ENCODE results near the gene ZBTB17. TPM values are rescaled to one million over a fixed set of nuclear protein-coding genes. Genes with fewer than 3 reads are reported as not detected.

Gene ZBTB17
- total RNA-seq, 1 donor from 2014 or later: 24.1 TPM

DNA sequence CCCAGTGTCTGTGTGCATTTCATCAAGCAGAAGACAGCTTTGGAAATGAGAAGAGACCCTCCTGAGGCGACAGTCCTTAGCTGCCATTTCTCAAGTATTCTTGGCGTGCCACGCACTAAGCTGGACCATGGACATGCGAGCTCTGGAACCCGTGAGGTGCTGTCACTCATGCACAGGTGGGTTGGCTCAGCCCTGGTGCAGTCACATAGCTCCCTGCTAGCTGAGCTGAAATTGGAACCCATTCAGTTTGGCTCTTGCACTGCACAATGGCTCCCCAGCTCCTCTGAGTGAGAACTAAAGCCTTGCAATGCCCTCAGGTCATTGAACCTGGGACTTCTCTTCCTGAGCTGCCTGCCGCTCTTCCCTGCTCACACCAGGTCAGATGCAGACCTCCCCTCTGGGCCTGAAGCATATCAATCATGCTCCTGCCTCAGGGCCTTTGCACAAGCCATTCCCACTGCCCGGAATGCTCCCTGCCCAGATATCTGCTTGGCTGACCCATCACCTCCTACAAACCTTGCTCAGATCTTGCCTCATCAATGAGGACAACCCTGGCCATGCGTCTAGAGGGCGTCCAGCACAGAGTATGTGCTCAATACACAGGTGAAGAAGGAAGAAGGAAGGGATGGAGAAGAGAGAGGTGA, 21.9 kb upstream of the ZBTB17 start:
- DNase-seq (ENCODE audit: low read depth): no peak
- H3K4me3 ChIP-seq (ENCODE audit: low read depth, low read length): no peak overlapping the region
- TF ChIP-seq, protein P1, sequence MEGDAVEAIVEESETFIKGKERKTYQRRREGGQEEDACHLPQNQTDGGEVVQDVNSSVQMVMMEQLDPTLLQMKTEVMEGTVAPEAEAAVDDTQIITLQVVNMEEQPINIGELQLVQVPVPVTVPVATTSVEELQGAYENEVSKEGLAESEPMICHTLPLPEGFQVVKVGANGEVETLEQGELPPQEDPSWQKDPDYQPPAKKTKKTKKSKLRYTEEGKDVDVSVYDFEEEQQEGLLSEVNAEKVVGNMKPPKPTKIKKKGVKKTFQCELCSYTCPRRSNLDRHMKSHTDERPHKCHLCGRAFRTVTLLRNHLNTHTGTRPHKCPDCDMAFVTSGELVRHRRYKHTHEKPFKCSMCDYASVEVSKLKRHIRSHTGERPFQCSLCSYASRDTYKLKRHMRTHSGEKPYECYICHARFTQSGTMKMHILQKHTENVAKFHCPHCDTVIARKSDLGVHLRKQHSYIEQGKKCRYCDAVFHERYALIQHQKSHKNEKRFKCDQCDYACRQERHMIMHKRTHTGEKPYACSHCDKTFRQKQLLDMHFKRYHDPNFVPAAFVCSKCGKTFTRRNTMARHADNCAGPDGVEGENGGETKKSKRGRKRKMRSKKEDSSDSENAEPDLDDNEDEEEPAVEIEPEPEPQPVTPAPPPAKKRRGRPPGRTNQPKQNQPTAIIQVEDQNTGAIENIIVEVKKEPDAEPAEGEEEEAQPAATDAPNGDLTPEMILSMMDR (IDR thresholded peaks at IDR 0.05; ENCODE audit: insufficient read depth, low read length, poor library complexity, severe bottlenecking): no peak

DNA sequence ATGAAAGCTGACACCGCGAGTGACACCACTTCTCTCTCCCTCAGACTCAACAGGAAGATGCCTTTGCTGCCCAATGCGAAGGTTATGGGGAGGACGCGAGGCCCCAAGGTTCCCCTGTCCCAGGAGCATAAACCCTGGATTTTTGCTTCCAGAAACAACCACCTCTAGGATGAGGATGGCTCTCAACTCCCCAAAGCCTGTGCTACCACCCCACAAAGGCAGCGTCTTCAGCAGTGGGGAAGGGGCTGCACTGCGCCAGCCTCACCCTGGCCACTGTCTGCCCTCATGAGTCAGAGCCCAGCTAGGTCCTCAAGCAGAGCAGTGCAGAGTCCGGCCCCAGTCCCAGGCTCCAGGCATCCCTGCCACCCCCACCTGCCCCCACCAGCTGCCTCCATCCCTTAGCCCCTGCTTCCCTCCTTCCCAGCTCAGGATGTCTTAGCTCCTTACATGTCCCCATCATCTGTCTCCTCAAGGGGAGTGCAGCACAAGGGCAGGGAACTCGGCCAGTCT, 21.2 kb upstream of the ZBTB17 start:
- TF ChIP-seq, protein P1 (IDR thresholded peaks at IDR 0.05; ENCODE audit: insufficient read depth, low read length, poor library complexity, severe bottlenecking): no peak
- no peak for DNase-seq (ENCODE audit: low read depth)
- peaks cover 6% of the 10 kb centered on the region for H3K27me3 ChIP-seq (ENCODE audit: control insufficient read depth, insufficient read depth, low read length)
- no peak overlapping the region for H3K4me3 ChIP-seq (ENCODE audit: low read depth, low read length)
- H3K36me3 ChIP-seq (ENCODE audit: control insufficient read depth, insufficient read depth, low read length): no peaks in the 10 kb centered on the region

More for the DNA sequence above, 21.9 kb upstream of the ZBTB17 start:
- H3K27me3 ChIP-seq (ENCODE audit: control insufficient read depth, insufficient read depth, low read length): peaks cover 6% of the 10 kb centered on the region
- no peaks in the 10 kb centered on the region for H3K36me3 ChIP-seq (ENCODE audit: control insufficient read depth, insufficient read depth, low read length)

DNA sequence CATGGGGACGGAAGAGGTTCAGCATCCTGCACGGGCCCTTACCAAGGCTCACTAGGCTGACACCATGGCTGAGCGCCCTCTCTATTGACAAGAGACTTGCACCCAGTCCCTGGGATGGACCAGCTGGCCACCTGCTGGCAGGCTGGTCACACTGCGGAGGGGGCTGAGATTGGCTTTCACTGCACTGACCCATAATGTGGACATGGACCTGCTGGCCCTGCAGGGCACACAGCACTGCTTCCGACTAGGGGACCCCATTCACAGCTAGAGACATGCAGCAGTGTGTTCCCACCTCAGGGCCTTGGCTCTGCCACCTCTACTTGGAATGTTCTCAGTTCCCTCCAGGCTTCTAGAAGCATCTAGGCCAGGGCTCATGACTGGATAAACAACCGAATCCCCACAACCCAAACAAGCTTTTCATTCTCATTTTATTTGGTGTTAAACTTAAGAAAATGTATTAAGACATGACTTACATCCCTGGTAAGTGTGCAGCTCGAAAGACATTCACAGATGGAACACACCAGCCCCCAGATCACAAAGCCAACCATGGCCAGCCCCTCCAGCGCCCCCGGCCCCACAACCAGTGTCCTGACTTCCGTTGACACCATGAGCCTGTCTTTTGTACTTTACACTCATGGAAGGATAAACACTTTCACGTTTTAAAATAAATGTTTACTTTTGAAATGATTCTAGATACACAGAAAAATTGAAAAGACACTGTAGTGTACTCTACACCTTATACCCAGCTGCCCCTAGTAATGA, 18.9 kb upstream of the ZBTB17 start:
- peaks cover 6% of the 10 kb centered on the region for H3K27me3 ChIP-seq (ENCODE audit: control insufficient read depth, insufficient read depth, low read length)
- no peak for DNase-seq (ENCODE audit: low read depth)
- no peak overlapping the region for H3K4me3 ChIP-seq (ENCODE audit: low read depth, low read length)
- H3K36me3 ChIP-seq (ENCODE audit: control insufficient read depth, insufficient read depth, low read length): no peaks in the 10 kb centered on the region
- TF ChIP-seq, protein P1 (IDR thresholded peaks at IDR 0.05; ENCODE audit: insufficient read depth, low read length, poor library complexity, severe bottlenecking): peak; percentile 94

DNA sequence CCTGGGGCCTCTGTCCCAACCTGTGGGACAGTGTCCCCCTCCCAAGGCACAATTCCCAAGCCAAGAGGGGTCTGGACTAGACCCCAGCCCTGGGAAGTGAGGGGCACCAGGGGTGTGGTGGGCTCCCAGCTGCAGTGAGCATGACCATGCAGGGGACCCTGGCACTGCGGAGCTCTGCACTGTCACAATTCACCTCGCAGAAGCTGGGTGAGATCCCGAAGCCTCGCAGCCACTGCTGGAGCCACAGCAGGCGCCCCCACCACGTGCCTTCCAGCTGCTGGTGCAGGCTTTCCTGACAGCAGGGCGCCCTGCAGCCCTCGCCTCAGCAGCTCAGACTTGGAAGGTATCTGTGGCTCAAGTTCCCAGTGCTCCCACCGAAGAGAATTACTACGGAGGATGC, 18.2 kb upstream of the ZBTB17 start:
- DNase-seq (ENCODE audit: low read depth): no peak
- Histone ChIP-seq H3K27me3 (ENCODE audit: control insufficient read depth, insufficient read depth, low read length) (peaks cover 5% of the 10 kb centered on the region), H3K36me3 (ENCODE audit: control insufficient read depth, insufficient read depth, low read length) (no peaks in the 10 kb centered on the region), H3K4me3 (ENCODE audit: low read depth, low read length) (no peak overlapping the region)
- TF ChIP-seq, protein P1 (IDR thresholded peaks at IDR 0.05; ENCODE audit: insufficient read depth, low read length, poor library complexity, severe bottlenecking): no peak

GRCh38 chr1:15993666-15994065, 17.8 kb upstream of the ZBTB17 start:
- Histone ChIP-seq H3K4me3 (ENCODE audit: low read depth, low read length) (no peak overlapping the region), H3K27me3 (ENCODE audit: control insufficient read depth, insufficient read depth, low read length) (peaks cover 4% of the 10 kb centered on the region)
- TF ChIP-seq, protein P1 (IDR thresholded peaks at IDR 0.05; ENCODE audit: insufficient read depth, low read length, poor library complexity, severe bottlenecking): no peak

More at GRCh38 chr1:15993666-15994065, 17.8 kb upstream of the ZBTB17 start:
- no peaks in the 10 kb centered on the region for H3K36me3 ChIP-seq (ENCODE audit: control insufficient read depth, insufficient read depth, low read length)
- DNase-seq (ENCODE audit: low read depth): no peak

All from kidney epithelial cell (primary cell).